GM12892 (cell line): Measurements from ENCODE around the gene ATG10.

Experiments
- POLR2A ChIP-seq: IDR thresholded peaks from 2 replicates; pipeline ENCODE4 v1.6.1; 2011; ENCODE audit warnings: low read depth, low read length, control low read depth
- POLR2AphosphoS5 ChIP-seq: IDR thresholded peaks from 2 replicates; pipeline ENCODE4 v1.6.1; 2011; ENCODE audit warnings: low read depth, low read length, control low read depth

GRCh38 chr5:82096249-82096648 is 124.4 kb downstream of the ATG10 start:
- no peak for TF ChIP-seq POLR2AphosphoS5
- no peak for TF ChIP-seq POLR2A
